K562 (cell line): ENCODE measurements around the gene PRELID3B. TPM values are rescaled to one million over a fixed set of nuclear protein-coding genes. Genes with fewer than 3 reads are reported as not detected.

Experiments used
- ASH1L ChIP-seq: fragments of 450-650 bp; IDR thresholded peaks from 2 replicates; pipeline ENCODE4 v1.6.1; 2018; ENCODE audit warnings: borderline replicate concordance, mild to moderate bottlenecking, low read depth; ENCODE audit not compliant: partially characterized antibody
- ATF7 ChIP-seq: fragments of 450-650 bp; IDR thresholded peaks from 2 replicates; pipeline ENCODE4 v1.7.1; 2014; ENCODE audit warnings: mild to moderate bottlenecking, moderate library complexity
- CHD7 ChIP-seq: fragments of 200-600 bp; sonication (generic); IDR thresholded peaks from one replicate; pipeline ENCODE4 v1.6.1; 2012; ENCODE audit warnings: mild to moderate bottlenecking, low read depth, low read length, inconsistent platforms
- DEAF1 ChIP-seq: fragments of 450-650 bp; formaldehyde crosslinking; IDR thresholded peaks from 2 replicates; pipeline ENCODE4 v1.4.0; 2020; ENCODE audit warnings: mild to moderate bottlenecking, moderate library complexity
- ELF1 ChIP-seq: fragments of 200-800 bp; sonication (Bioruptor generic); IDR thresholded peaks from 2 replicates; pipeline ENCODE4 v1.6.1; 2016; ENCODE audit warnings: missing genetic modification characterization, missing compliant biosample characterization
- SFPQ ChIP-seq: fragments of 200-400 bp; formaldehyde crosslinking; IDR thresholded peaks from 2 replicates; pipeline ENCODE4 v1.6.1; 2017; ENCODE audit warnings: mild to moderate bottlenecking, low read depth, low read length, moderate library complexity
- TFAM ChIP-seq: fragments of 250-450 bp; sonication (Bioruptor Pico); conservative IDR thresholded peaks from 2 replicates; pipeline ENCODE4 v1.5.0; 2021; ENCODE audit warnings: mild to moderate bottlenecking, moderate library complexity
- TRIM28 ChIP-seq: fragments of 450-650 bp; IDR thresholded peaks from 2 replicates; pipeline ENCODE4 v1.6.1; 2017
- ZHX1 ChIP-seq: fragments of 150-350 bp; conservative IDR thresholded peaks from 2 replicates; pipeline ENCODE4 v1.6.1; 2014; ENCODE audit warnings: low read length
- polyA plus RNA-seq, 8 experiments: library from polyadenylated mRNA; depleted of rRNA in 4 of 8; stranded (reverse) in 5 of 8; unstranded in 3 of 8; fragments of >200 nt; fragmentation: Nextera tagmentation in 2 of 8; fragmentation: Illumina TruSeq in 1 of 8; extraction: Ambion mirVana in 2 of 8; extraction: Trizol in 1 of 8; gene quantifications; 2 replicates each; pipeline versions ENCODE4 v1.2.1 to v1.2.3, GENCODE V29; 2011 to 2014; ENCODE audit warnings: inconsistent platforms in 1 of 8, missing spikeins in 1 of 8
- total RNA-seq, 7 experiments: library from RNA; depleted of rRNA in 6 of 7; stranded (reverse); fragments of >200 nt in 6 of 7; fragmentation: Illumina TruSeq in 2 of 7; extraction: Trizol in 2 of 7; gene quantifications; 2 replicates each; pipeline versions ENCODE4 v1.2.1 to v1.2.3, GENCODE V29; 2011 to 2021; ENCODE audit warnings: low replicate concordance in 1 of 7

The PRELID3B gene
- total and polyA plus RNA-seq, 9 of the 15 experiments (the other 6 are each of a cell fraction or from before 2014, with no cell fraction given): 77.0 to 186 (median 101) TPM

GRCh38 chr20:59042151-59042795, at the start of gene PRELID3B (continued):
- TF ChIP-seq TFAM: no peak
- no peak for TF ChIP-seq SFPQ
- no peak for TF ChIP-seq DEAF1 (CRISPR knock-in tag)
- peak; percentile 99 for TF ChIP-seq TRIM28
- no peak for TF ChIP-seq ZHX1
- no peak for TF ChIP-seq ASH1L
- peak; percentile 78 for TF ChIP-seq ELF1 (tag)
- no peak for TF ChIP-seq CHD7
- 0 out of 2 replicates have a peak, but pooled peaks have one; percentile 15 for TF ChIP-seq ATF7
